Suprapubic skin (tissue), 4 donors: Measurements from ENCODE around the gene MYO15B. TPM values are rescaled to one million over a fixed set of nuclear protein-coding genes. Genes with fewer than 3 reads are reported as not detected.

Source experiments
- DNase-seq, 2 donors: peaks; one replicate each; pipeline ENCODE4 v3.0.0-alpha.2; 2019; ENCODE audit warnings: low spot score in 2 of 2
- H3K27ac ChIP-seq: fragments of 200-600 bp; sonication (generic); one replicate; pipeline ENCODE4 v1.5.1; 2019
- H3K27me3 ChIP-seq: fragments of 200-600 bp; sonication (generic); one replicate; pipeline ENCODE4 v1.5.1; 2019
- H3K36me3 ChIP-seq: fragments of 200-600 bp; sonication (generic); one replicate; pipeline ENCODE4 v1.5.1; 2019
- H3K4me1 ChIP-seq: fragments of 200-600 bp; sonication (generic); one replicate; pipeline ENCODE4 v1.5.1; 2019
- H3K4me3 ChIP-seq: fragments of 200-600 bp; sonication (generic); one replicate; pipeline ENCODE4 v1.5.1; 2019; ENCODE audit warnings: mild to moderate bottlenecking
- H3K9me3 ChIP-seq: fragments of 200-600 bp; sonication (generic); one replicate; pipeline ENCODE4 v1.5.1; 2019
- CTCF ChIP-seq, 2 donors: fragments of 200-600 bp in 1 of 2; fragments of 450-650 bp in 1 of 2; sonication (generic) in 1 of 2; IDR thresholded peaks; one replicate each; pipeline ENCODE4 v1.5.1; 2016 to 2019; ENCODE audit warnings: antibody characterized with exemption in 2 of 2, mild to moderate bottlenecking in 1 of 2, moderate library complexity in 1 of 2
- EP300 ChIP-seq: sonication (generic); formaldehyde crosslinking; IDR thresholded peaks from one replicate; pipeline ENCODE4 v1.6.1; 2017; ENCODE audit warnings: antibody characterized with exemption
- POLR2A ChIP-seq, 2 donors: fragments of 450-650 bp; IDR thresholded peaks; one replicate each; pipeline ENCODE4 v1.6.1; 2017; ENCODE audit warnings: antibody characterized with exemption in 2 of 2, mild to moderate bottlenecking in 2 of 2, moderate library complexity in 2 of 2
- POLR2AphosphoS5 ChIP-seq, 3 donors: sonication (generic); formaldehyde crosslinking; IDR thresholded peaks; one replicate each; pipeline ENCODE4 v1.6.1; 2017; ENCODE audit warnings: antibody characterized with exemption in 3 of 3
- WGBS: methylation state at CpG from one replicate; pipeline ENCODE4 v1.1.5; 2018; 5-methylcytosine and 5-hydroxymethylcytosine counted together
- total RNA-seq, 4 donors: library from RNA; depleted of rRNA; stranded (reverse); fragments of >200 nt; gene quantifications; one replicate each; pipeline ENCODE4 v1.1.0, GENCODE V29; 2016

MYO15B gene
- total RNA-seq, 4 donors from 2014 or later: 28.4 to 126 (median 76.1) TPM

GRCh38 chr17:75642182-75642783 is 54.7 kb downstream of the MYO15B start:
- Histone ChIP-seq H3K9me3 (no peaks in the 10 kb centered on the region), H3K4me3 (no peak overlapping the region), H3K36me3 (no peaks in the 10 kb centered on the region), H3K27me3 (no peaks in the 10 kb centered on the region), H3K27ac (peak overlapping the region; percentile 58), H3K4me1 (peaks cover 71% of the 10 kb centered on the region)
- no peak for DNase-seq
- 62% methylated on average over 7 of the region's 7 CpGs for WGBS
- TF ChIP-seq POLR2A (IDR thresholded peaks at IDR 0.05) (no peak), CTCF (IDR thresholded peaks at IDR 0.05) (no peak), EP300 (no peak), POLR2AphosphoS5 (IDR thresholded peaks at IDR 0.05) (no peak)

- peak in 1 of 2 donors; percentile 59 for DNase-seq
- TF ChIP-seq EP300: no peak
- no peak for TF ChIP-seq CTCF (IDR thresholded peaks at IDR 0.05)
- TF ChIP-seq POLR2AphosphoS5 (IDR thresholded peaks at IDR 0.05): no peak
- TF ChIP-seq POLR2A (IDR thresholded peaks at IDR 0.05): no peak
- Histone ChIP-seq H3K36me3 (peaks cover under 1% of the 10 kb centered on the region), H3K27me3 (no peaks in the 10 kb centered on the region), H3K4me1 (peaks cover 71% of the 10 kb centered on the region), H3K9me3 (no peaks in the 10 kb centered on the region), H3K27ac (peak overlapping the region; percentile 62), H3K4me3 (no peak overlapping the region)
- 67% methylated on average over 13 of the region's 17 CpGs for WGBS
Measured at GRCh38 chr17:75642784-75643642, 55.4 kb downstream of the MYO15B start.

GRCh38 chr17:75643643-75644017 is 56.0 kb downstream of the MYO15B start:
- H3K27ac ChIP-seq: peak overlapping the region; percentile 62
- 76% methylated on average over 7 of the region's 7 CpGs for WGBS
- H3K36me3 ChIP-seq: peaks cover 7% of the 10 kb centered on the region
- H3K27me3 ChIP-seq: no peaks in the 10 kb centered on the region
- no peak overlapping the region for H3K4me3 ChIP-seq
- no peak for DNase-seq
- H3K9me3 ChIP-seq: no peaks in the 10 kb centered on the region
- peaks cover 71% of the 10 kb centered on the region for H3K4me1 ChIP-seq
- no peak for TF ChIP-seq POLR2AphosphoS5 (IDR thresholded peaks at IDR 0.05)
- TF ChIP-seq POLR2A (IDR thresholded peaks at IDR 0.05): no peak
- TF ChIP-seq CTCF (IDR thresholded peaks at IDR 0.05): no peak
- TF ChIP-seq EP300: no peak

GRCh38 chr17:75645501-75645888 is 57.9 kb downstream of the MYO15B start:
- H3K27ac ChIP-seq: peak overlapping the region; percentile 63
- TF ChIP-seq POLR2AphosphoS5 (IDR thresholded peaks at IDR 0.05): no peak
- no peak for TF ChIP-seq POLR2A (IDR thresholded peaks at IDR 0.05)
- TF ChIP-seq CTCF (IDR thresholded peaks at IDR 0.05): no peak
- TF ChIP-seq EP300: no peak
- DNase-seq: no peak
- 54% methylated on average over 6 of the region's 7 CpGs for WGBS
- peaks cover 26% of the 10 kb centered on the region for H3K36me3 ChIP-seq
- no peaks in the 10 kb centered on the region for H3K9me3 ChIP-seq
- peaks cover 59% of the 10 kb centered on the region for H3K4me1 ChIP-seq
- no peak overlapping the region for H3K4me3 ChIP-seq
- no peaks in the 10 kb centered on the region for H3K27me3 ChIP-seq
